ENCODE data around the gene HK2.

HK2 gene

DNA sequence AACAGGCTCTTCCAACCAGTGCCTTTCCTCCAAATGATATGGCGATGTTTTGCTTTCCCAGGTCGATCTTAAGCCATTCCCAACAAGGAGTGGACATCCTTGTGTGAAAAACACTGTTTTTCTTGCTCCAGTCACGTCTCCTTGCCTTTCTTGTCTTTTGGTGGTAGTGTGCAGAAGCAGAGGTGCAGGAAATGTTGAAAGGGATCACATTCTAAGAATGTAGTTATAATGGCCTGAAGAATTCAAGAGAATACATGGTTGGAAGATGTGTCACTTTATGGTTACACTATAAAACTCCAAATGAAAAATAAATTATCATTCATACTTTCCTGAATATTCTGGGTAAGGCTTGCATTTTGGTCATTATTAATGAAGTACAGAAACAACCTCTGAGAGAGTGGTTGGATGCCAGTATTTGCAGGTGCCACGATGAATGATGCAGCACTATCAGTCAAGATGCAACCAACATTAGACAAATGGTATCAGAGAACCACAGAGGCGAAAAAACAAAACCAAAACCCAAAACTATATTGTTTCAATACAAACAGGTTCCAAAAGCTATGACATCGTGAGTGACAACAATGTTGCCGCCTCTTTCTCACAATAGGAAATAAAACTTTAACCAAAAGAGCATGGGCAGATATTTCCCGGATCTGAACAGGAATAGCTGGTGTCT lies 97.0 kb downstream of the HK2 start:
- no peaks in the 10 kb centered on the region for H3K36me3 ChIP-seq
- TF ChIP-seq, protein P1, sequence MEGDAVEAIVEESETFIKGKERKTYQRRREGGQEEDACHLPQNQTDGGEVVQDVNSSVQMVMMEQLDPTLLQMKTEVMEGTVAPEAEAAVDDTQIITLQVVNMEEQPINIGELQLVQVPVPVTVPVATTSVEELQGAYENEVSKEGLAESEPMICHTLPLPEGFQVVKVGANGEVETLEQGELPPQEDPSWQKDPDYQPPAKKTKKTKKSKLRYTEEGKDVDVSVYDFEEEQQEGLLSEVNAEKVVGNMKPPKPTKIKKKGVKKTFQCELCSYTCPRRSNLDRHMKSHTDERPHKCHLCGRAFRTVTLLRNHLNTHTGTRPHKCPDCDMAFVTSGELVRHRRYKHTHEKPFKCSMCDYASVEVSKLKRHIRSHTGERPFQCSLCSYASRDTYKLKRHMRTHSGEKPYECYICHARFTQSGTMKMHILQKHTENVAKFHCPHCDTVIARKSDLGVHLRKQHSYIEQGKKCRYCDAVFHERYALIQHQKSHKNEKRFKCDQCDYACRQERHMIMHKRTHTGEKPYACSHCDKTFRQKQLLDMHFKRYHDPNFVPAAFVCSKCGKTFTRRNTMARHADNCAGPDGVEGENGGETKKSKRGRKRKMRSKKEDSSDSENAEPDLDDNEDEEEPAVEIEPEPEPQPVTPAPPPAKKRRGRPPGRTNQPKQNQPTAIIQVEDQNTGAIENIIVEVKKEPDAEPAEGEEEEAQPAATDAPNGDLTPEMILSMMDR (IDR thresholded peaks at IDR 0.05; ENCODE audit: low read depth, low read length), result no peak
- H3K4me3 ChIP-seq (ENCODE audit: low read depth, low read length), result no peak overlapping the region
- H3K27me3 ChIP-seq (ENCODE audit: insufficient read depth, low read depth, severe bottlenecking), result no peaks in the 10 kb centered on the region
- H3K27ac ChIP-seq, result no peak overlapping the region
- no peak for DNase-seq
- H3K9me3 ChIP-seq (ENCODE audit: severe bottlenecking), result no peaks in the 10 kb centered on the region

DNA sequence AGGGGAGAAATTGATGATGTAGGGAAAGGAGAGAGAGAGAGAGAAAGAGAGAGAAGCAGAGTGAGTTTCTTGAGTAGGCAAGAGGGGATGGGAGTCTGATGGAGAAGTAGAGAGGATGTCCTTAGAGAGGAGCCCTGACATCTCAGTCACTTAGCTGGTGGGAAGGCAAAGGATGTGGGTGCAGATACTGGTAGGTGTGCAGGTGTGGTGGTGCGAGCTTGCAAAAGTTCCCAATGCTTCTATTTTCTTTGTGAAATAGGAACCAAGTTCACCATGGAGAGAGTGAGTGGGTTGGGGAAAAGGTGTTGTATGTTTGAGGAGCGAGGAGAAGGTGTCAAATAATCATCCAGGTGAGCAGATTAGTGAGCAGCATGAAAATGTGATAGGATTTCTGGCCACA lies 98.0 kb downstream of the HK2 start:
- TF ChIP-seq, protein P1 (IDR thresholded peaks at IDR 0.05; ENCODE audit: low read depth, low read length), result no peak
- H3K4me3 ChIP-seq (ENCODE audit: low read depth, low read length), result no peak overlapping the region
- DNase-seq, result no peak
- no peaks in the 10 kb centered on the region for H3K9me3 ChIP-seq (ENCODE audit: severe bottlenecking)
- no peak overlapping the region for H3K27ac ChIP-seq
- no peaks in the 10 kb centered on the region for H3K36me3 ChIP-seq
- no peaks in the 10 kb centered on the region for H3K27me3 ChIP-seq (ENCODE audit: insufficient read depth, low read depth, severe bottlenecking)

DNA sequence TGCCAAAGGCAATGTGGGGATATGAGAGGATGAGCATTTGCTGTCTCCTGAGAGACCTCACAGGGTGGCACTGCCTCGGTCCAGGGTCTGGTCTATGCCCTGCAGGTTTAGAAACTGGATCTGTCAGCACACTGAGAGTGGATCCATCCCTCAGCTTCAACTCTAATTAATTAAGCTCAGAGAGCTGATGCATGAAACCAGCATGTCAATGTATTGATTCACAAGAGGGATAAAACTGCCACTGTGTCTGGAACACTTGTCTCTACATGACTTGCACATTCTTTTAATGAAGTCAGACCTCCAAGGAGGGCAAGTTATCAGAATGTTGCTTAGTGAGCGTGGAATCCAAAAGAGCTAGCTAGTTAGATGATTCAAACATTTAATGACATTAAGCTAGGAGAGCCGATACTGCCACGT lies 102.1 kb downstream of the HK2 start:
- TF ChIP-seq, protein P1 (IDR thresholded peaks at IDR 0.05; ENCODE audit: low read depth, low read length), result no peak
- H3K27ac ChIP-seq, result peak overlapping the region; percentile 51
- no peaks in the 10 kb centered on the region for H3K9me3 ChIP-seq (ENCODE audit: severe bottlenecking)
- H3K4me3 ChIP-seq (ENCODE audit: low read depth, low read length), result peak overlapping the region; percentile 1
- no peaks in the 10 kb centered on the region for H3K36me3 ChIP-seq
- no peaks in the 10 kb centered on the region for H3K27me3 ChIP-seq (ENCODE audit: insufficient read depth, low read depth, severe bottlenecking)
- DNase-seq, result peak; percentile 75

DNA sequence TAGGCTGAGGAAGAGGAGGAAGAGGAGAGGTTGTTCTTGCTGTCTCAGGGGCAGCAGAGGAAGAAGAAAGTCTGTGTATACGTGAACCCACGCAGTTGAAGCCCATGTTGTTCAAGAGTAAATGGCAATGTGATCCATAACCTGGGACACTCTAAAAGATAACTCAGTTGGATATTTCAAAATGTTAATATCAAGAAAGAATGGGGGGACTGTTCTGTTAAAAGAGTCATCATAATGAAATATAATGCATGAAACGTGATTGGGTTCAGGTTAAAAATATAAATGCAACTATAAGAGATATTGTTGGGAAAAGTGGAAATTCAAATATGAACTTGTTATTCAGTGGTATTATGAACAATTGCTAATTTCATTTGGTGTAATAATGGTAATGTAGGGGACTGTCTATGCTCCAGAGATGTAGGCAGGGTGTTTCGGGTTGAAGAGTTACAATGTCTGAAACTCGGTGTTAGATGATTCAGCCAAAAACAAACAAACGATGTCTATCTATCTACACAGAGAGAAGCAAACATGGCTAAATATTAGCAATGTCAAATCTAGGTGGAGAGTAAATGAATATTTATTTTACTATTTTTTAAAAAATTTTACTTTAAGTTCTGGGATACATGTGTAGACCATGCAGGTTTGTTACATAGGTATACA lies 103.4 kb downstream of the HK2 start:
- TF ChIP-seq, protein P1 (IDR thresholded peaks at IDR 0.05; ENCODE audit: low read depth, low read length), result no peak
- DNase-seq, result no peak
- no peaks in the 10 kb centered on the region for H3K36me3 ChIP-seq
- no peak overlapping the region for H3K4me3 ChIP-seq (ENCODE audit: low read depth, low read length)
- no peaks in the 10 kb centered on the region for H3K27me3 ChIP-seq (ENCODE audit: insufficient read depth, low read depth, severe bottlenecking)
- H3K27ac ChIP-seq, result no peak overlapping the region
- H3K9me3 ChIP-seq (ENCODE audit: severe bottlenecking), result no peaks in the 10 kb centered on the region

DNA sequence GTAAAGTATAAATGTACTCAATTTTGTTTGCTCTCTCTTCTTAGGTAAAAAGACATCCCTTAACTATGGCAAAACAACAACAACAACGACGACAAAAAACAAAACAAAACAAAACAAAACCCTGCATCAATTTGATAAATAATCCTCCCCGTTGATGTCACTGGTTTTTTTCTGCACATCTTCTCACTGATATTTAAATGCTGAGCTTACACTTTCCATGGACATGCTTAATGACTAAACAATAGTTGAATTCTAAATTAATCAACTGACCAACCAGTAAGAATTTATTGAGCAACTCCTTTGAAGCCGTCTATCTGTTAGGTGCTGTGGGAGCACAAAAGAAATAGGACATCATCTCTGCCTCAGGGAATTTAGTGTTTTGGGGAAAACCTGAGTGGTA lies 104.3 kb downstream of the HK2 start:
- Histone ChIP-seq H3K9me3 (ENCODE audit: severe bottlenecking) (no peaks in the 10 kb centered on the region), H3K4me3 (ENCODE audit: low read depth, low read length) (no peak overlapping the region), H3K27me3 (ENCODE audit: insufficient read depth, low read depth, severe bottlenecking) (no peaks in the 10 kb centered on the region), H3K36me3 (no peaks in the 10 kb centered on the region), H3K27ac (no peak overlapping the region)
- DNase-seq, result no peak
- TF ChIP-seq, protein P1 (IDR thresholded peaks at IDR 0.05; ENCODE audit: low read depth, low read length), result no peak

Measured in WERI-Rb-1 (cell line).